GM12892 (cell line): ENCODE data around the gene EIF1.

Experiments used
- POLR2A ChIP-seq: IDR thresholded peaks from 2 replicates; pipeline ENCODE4 v1.6.1; 2011; ENCODE audit warnings: low read depth, low read length, control low read depth
- POLR2AphosphoS5 ChIP-seq: IDR thresholded peaks from 2 replicates; pipeline ENCODE4 v1.6.1; 2011; ENCODE audit warnings: low read depth, low read length, control low read depth

- no peak for TF ChIP-seq POLR2AphosphoS5
- no peak for TF ChIP-seq POLR2A
Measured at GRCh38 chr17:41678907-41679739, 9.6 kb upstream of the EIF1 start.
